Measurements from ENCODE around the gene FURIN.

The FURIN gene

DNA sequence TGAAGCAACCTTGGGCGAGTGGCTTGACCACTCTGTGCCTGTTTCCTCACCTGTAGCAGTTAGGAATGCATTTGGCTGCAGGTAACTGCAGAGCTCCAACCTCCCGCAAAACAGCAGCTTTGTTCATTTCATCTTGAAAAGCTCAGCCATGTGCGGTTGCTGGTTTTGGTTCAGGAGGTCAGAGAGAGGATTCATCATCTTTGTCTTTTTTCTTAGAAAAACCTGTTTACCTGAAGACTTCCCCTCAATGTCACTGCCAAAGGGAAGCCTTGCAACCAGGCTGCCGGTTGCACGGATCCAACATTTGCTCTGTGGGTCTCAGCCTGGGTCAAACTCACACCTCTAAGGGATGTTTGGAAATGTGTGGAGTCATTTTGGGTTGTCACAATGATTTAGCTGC lies 16.4 kb upstream of the FURIN start:
- H3K9ac ChIP-seq (ENCODE audit: low read length), result no peak overlapping the region
- H3K4me3 ChIP-seq (ENCODE audit: low read length), result no peak overlapping the region
- H3K27ac ChIP-seq (ENCODE audit: low read depth, low read length), result no peak overlapping the region
- no peaks in the 10 kb centered on the region for H3K4me1 ChIP-seq (ENCODE audit: control insufficient read depth, insufficient read depth, low read length)
- H3K36me3 ChIP-seq (ENCODE audit: control insufficient read depth, insufficient read depth, low read length), result no peaks in the 10 kb centered on the region
- no peaks in the 10 kb centered on the region for H3K27me3 ChIP-seq (ENCODE audit: control insufficient read depth, insufficient read depth, low read length)

DNA sequence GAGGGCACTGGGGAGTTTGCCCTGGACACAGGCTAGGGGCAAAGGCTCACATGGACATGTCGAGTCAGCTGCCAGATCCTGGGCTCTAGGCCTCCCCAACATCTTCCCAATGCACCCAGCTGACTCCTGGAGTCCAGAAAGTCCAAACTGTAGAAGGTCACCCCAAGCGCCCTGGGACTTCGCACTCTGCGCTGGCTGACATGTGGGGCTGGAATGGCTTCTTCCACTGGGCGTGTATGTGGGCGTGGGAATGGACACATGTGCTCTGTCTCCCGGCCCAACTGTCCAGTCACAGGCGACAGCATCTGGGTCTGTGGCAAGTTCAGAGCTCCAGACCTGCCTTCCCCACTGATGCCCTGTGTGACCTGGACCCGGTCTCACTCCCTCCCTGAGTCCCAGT lies 13.2 kb upstream of the FURIN start:
- H3K4me1 ChIP-seq (ENCODE audit: control insufficient read depth, insufficient read depth, low read length), result no peaks in the 10 kb centered on the region
- no peaks in the 10 kb centered on the region for H3K27me3 ChIP-seq (ENCODE audit: control insufficient read depth, insufficient read depth, low read length)
- H3K27ac ChIP-seq (ENCODE audit: low read depth, low read length), result no peak overlapping the region
- no peak overlapping the region for H3K9ac ChIP-seq (ENCODE audit: low read length)
- no peaks in the 10 kb centered on the region for H3K36me3 ChIP-seq (ENCODE audit: control insufficient read depth, insufficient read depth, low read length)
- H3K4me3 ChIP-seq (ENCODE audit: low read length), result no peak overlapping the region

DNA sequence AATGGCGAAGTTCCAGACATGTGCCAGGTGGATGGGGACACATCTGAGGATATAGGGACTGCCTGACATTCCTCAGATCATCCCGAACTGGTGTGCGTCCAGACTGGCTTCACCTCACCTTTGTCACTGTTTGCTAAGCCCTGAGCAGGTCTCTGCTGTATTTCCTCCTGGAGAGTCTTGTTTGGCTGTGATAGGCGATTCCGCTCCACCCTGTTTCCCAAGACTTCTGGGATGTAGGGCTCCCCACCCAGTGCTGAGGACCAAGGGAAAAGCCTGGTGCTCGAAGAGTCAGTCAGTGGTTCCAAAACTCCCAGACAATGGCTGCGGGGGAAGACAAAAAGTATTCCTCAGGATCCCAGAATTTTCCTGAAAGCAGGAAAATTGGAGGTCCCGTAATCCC lies 11.1 kb upstream of the FURIN start:
- Histone ChIP-seq H3K27me3 (ENCODE audit: control insufficient read depth, insufficient read depth, low read length) (no peaks in the 10 kb centered on the region), H3K9ac (ENCODE audit: low read length) (no peak overlapping the region), H3K4me3 (ENCODE audit: low read length) (no peak overlapping the region), H3K4me1 (ENCODE audit: control insufficient read depth, insufficient read depth, low read length) (no peaks in the 10 kb centered on the region), H3K27ac (ENCODE audit: low read depth, low read length) (no peak overlapping the region), H3K36me3 (ENCODE audit: control insufficient read depth, insufficient read depth, low read length) (no peaks in the 10 kb centered on the region)

DNA sequence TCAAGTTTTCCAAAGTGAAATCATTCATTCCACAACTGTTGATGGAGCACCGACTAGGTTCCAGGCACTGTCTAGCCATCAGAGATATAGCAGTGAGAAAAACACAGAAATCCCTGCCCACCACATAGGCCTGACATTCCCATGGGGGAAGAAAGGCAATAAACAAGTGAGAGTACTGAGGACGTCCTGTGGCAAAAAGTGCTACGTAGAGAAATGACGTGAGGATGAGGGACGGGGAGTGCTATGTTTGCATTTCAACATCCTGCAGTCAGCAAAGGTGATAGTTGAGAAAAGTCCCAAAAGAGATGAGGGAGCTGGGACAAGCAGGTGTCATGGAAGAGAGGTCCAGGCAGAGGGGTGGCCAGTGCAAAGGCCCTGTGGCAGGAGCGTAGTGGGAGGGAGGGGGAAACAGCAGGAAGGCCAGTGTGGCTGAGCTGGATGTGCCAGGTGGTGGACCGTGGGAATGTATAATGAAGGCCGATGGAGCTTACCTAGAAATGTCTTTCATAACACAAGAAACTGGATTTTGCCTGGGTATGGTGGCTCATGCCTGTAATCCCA lies 10.4 kb upstream of the FURIN start:
- H3K27me3 ChIP-seq (ENCODE audit: control insufficient read depth, insufficient read depth, low read length), result no peaks in the 10 kb centered on the region
- H3K27ac ChIP-seq (ENCODE audit: low read depth, low read length), result no peak overlapping the region
- no peak overlapping the region for H3K4me3 ChIP-seq (ENCODE audit: low read length)
- no peaks in the 10 kb centered on the region for H3K4me1 ChIP-seq (ENCODE audit: control insufficient read depth, insufficient read depth, low read length)
- H3K9ac ChIP-seq (ENCODE audit: low read length), result no peak overlapping the region
- no peaks in the 10 kb centered on the region for H3K36me3 ChIP-seq (ENCODE audit: control insufficient read depth, insufficient read depth, low read length)

DNA sequence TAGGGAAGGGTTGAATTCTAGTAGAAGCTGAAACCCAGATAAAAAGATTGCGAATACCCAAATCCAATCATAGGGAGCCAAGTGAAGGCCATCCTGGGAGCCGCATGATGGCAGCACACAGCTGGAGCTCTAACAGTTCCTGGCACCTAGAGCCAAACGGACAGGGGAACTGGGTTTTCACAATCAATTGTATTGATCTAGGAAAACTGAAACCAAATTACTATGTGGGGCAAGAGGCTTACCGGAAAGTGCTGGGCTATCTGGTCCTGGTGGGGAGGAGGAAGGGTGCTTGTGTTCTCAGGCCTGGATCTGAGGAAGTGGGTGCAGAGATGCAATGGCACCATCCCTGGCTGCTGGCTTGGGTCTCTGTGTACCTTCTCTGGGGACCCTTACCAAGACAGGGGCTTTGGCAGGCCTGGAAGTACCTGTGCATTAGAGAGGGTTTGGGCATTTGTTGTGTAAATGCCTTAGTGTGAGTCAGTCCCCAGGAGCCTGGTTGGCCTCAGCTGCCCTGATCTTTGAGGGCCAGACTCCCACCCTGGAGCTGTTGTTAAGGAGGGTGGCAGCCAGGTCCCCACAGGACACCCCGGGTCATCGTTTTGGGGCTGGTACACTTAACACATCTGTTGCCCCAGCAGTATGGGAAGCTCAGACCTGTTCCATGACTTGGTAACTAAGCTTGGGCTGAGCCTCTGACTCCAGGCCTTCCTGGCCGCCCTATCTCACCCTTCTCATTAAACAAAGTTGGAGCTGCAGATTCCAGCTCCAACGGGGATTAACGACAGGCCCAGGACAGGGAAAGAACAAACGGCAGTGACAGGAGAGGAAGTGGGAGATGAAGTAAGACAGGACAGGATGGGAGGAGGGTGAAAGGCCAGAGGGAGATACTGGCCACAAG lies 8.9 kb upstream of the FURIN start:
- Histone ChIP-seq H3K27ac (ENCODE audit: low read depth, low read length) (no peak overlapping the region), H3K27me3 (ENCODE audit: control insufficient read depth, insufficient read depth, low read length) (no peaks in the 10 kb centered on the region), H3K36me3 (ENCODE audit: control insufficient read depth, insufficient read depth, low read length) (no peaks in the 10 kb centered on the region), H3K4me3 (ENCODE audit: low read length) (no peak overlapping the region), H3K9ac (ENCODE audit: low read length) (no peak overlapping the region), H3K4me1 (ENCODE audit: control insufficient read depth, insufficient read depth, low read length) (no peaks in the 10 kb centered on the region)

DNA sequence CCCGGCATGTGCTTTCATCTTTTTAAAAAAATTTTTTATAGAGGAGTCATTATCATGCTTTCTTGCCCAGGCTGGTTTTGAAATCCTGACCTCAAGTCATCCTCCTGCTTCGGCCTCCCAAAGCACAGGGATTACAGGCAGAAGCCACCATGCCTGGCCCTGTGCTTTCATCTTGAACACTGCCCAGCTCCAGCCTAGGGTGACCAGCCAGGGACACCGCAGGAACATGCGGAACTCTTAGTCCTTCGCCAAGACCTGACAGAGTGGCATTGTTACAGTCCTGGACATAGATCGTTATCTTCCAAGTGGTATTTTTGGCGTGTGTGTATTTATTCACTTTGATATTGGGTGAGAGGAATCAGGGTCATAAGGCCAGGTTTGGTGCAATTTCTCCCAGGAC lies 7.9 kb upstream of the FURIN start:
- Histone ChIP-seq H3K9ac (ENCODE audit: low read length) (no peak overlapping the region), H3K4me3 (ENCODE audit: low read length) (no peak overlapping the region), H3K4me1 (ENCODE audit: control insufficient read depth, insufficient read depth, low read length) (no peaks in the 10 kb centered on the region), H3K27ac (ENCODE audit: low read depth, low read length) (no peak overlapping the region), H3K36me3 (ENCODE audit: control insufficient read depth, insufficient read depth, low read length) (no peaks in the 10 kb centered on the region), H3K27me3 (ENCODE audit: control insufficient read depth, insufficient read depth, low read length) (no peaks in the 10 kb centered on the region)

DNA sequence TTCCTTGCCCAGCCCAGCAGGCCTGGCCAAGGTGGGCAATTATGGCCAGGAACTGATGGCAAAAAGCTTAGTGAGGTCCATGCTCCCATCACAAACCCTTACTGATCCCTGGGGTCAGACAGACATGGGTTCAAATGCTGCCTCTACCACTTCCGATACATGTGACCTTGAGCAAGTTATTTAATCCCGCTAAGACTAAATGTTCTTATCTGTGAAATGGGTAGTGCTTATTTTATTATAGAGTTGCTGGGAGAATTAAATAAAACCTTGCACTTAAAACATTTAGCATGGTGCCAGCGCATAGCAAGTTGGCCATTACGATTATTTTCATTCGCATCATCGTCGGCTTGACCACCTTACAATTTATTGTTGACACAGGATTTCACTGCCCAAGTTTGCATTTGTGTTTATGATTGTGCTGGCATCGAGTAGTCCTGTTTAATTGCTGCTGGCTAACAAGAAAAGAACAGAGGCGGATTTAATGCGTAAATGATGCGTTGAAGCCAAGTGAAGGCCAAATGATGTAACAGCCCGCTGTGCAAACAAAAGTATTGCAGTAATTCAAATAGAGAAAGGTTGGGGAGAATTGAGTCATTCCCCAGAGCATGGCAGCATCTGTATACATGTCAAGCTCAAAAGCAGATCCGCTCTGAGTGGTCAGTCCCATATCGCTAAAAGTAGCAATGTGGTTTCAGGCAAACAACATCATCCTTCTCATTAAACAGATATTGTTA lies 7.3 kb upstream of the FURIN start:
- Histone ChIP-seq H3K4me1 (ENCODE audit: control insufficient read depth, insufficient read depth, low read length) (no peaks in the 10 kb centered on the region), H3K36me3 (ENCODE audit: control insufficient read depth, insufficient read depth, low read length) (no peaks in the 10 kb centered on the region), H3K4me3 (ENCODE audit: low read length) (no peak overlapping the region), H3K9ac (ENCODE audit: low read length) (no peak overlapping the region), H3K27ac (ENCODE audit: low read depth, low read length) (no peak overlapping the region), H3K27me3 (ENCODE audit: control insufficient read depth, insufficient read depth, low read length) (no peaks in the 10 kb centered on the region)

DNA sequence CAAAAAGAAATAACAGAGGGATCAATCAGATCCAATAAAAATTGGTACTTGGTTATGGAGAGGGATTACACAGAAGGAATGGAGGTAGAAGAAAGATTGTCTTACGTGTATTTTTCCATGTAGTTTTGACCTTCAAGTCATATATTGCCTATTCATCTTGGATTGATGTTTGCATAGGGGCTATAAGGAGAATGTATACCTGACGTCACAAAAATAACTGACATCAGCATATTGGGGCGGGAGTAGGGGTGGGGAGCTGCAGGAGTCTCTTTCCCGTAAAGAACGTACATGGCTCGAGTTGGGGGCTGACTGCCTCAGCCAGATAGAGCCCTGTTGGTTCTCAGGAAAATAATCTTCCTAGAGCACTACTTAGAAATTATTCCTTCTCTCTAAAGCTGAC lies 5.9 kb upstream of the FURIN start:
- Histone ChIP-seq H3K4me1 (ENCODE audit: control insufficient read depth, insufficient read depth, low read length) (no peaks in the 10 kb centered on the region), H3K27me3 (ENCODE audit: control insufficient read depth, insufficient read depth, low read length) (no peaks in the 10 kb centered on the region), H3K4me3 (ENCODE audit: low read length) (no peak overlapping the region), H3K36me3 (ENCODE audit: control insufficient read depth, insufficient read depth, low read length) (no peaks in the 10 kb centered on the region), H3K9ac (ENCODE audit: low read length) (no peak overlapping the region), H3K27ac (ENCODE audit: low read depth, low read length) (no peak overlapping the region)

DNA sequence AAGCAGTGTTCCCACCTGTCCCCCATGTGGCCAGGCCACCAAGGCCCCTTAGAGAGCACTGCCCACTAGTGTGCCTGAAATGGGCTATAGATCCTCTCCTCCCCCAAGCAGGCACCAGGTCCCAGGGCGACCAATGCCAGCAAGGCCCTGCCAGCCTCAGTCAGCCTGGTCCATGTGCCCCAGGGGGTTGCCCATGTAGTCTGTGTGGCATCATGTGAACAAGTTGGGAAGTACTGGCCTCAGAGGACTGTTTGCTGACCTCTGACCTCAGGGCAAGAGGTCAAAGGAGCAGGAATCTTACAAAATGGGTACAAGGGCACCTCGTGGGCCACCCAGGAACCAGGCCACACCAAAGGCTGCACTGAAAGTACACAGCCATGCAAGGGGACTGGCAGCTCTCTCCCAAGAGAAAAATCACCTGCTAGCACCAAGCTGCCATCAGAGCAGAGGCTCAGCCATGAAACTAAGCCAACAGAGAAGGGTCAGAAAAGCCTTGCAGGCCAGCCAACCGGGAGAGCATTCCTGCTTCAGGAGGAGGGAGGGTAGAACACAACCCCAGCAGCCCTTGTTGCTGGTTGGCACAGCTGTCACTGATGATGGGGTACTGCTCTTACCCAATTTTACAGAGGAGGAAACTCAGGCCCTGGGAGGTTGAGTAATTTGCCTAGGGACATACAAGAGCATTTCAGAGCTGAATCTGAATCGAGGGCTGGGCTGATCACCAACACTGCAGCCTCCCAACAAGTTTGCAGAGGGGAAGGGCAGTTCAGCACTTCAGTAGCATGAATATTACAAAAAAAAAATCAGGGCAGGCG lies 5.2 kb upstream of the FURIN start:
- H3K4me1 ChIP-seq (ENCODE audit: control insufficient read depth, insufficient read depth, low read length), result no peaks in the 10 kb centered on the region
- H3K4me3 ChIP-seq (ENCODE audit: low read length), result no peak overlapping the region
- H3K27me3 ChIP-seq (ENCODE audit: control insufficient read depth, insufficient read depth, low read length), result no peaks in the 10 kb centered on the region
- H3K36me3 ChIP-seq (ENCODE audit: control insufficient read depth, insufficient read depth, low read length), result no peaks in the 10 kb centered on the region
- no peak overlapping the region for H3K9ac ChIP-seq (ENCODE audit: low read length)
- H3K27ac ChIP-seq (ENCODE audit: low read depth, low read length), result no peak overlapping the region

DNA sequence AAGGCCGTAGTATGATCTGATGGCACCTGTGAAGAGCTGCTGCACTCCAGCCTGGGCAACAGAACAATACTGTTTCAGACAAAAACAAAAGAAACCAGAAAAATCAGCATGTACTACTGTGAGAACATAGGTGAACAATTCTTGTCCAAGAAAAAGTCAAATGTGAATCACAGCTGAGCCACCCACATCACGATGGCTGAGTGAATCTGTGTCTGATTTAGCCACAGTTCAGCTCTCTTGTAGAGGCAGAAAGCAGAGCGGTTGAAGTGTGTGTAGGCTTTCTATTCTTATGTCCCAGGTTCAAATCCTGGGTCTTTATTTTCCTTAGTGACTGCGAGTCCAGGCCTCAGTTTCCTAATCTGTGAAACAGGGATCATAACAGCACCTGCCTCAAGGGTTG lies 4.4 kb upstream of the FURIN start:
- Histone ChIP-seq H3K4me3 (ENCODE audit: low read length) (no peak overlapping the region), H3K36me3 (ENCODE audit: control insufficient read depth, insufficient read depth, low read length) (no peaks in the 10 kb centered on the region), H3K9ac (ENCODE audit: low read length) (no peak overlapping the region), H3K4me1 (ENCODE audit: control insufficient read depth, insufficient read depth, low read length) (no peaks in the 10 kb centered on the region), H3K27me3 (ENCODE audit: control insufficient read depth, insufficient read depth, low read length) (no peaks in the 10 kb centered on the region), H3K27ac (ENCODE audit: low read depth, low read length) (no peak overlapping the region)

DNA sequence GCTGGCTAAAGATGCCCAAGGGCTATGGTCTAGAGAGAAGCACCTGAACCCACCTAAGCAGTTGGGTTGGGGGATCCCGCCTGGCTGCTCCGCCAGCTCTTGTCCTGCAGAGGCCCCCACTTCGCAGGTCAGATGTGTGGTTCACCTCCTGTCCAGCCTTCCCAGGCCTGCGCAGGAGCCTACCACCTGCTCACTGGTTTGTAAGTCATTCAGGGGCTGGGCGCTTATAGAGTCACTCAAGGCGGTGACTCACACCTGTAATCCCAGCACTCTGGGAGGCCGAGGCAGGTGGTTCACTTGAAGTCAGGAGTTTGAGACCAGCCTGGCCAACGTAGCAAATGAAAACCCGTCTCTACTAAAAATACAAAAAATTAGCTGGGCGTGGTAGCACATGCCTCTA lies 3.9 kb upstream of the FURIN start:
- H3K4me3 ChIP-seq (ENCODE audit: low read length), result no peak overlapping the region
- H3K4me1 ChIP-seq (ENCODE audit: control insufficient read depth, insufficient read depth, low read length), result no peaks in the 10 kb centered on the region
- H3K27ac ChIP-seq (ENCODE audit: low read depth, low read length), result no peak overlapping the region
- no peak overlapping the region for H3K9ac ChIP-seq (ENCODE audit: low read length)
- H3K27me3 ChIP-seq (ENCODE audit: control insufficient read depth, insufficient read depth, low read length), result no peaks in the 10 kb centered on the region
- H3K36me3 ChIP-seq (ENCODE audit: control insufficient read depth, insufficient read depth, low read length), result no peaks in the 10 kb centered on the region

DNA sequence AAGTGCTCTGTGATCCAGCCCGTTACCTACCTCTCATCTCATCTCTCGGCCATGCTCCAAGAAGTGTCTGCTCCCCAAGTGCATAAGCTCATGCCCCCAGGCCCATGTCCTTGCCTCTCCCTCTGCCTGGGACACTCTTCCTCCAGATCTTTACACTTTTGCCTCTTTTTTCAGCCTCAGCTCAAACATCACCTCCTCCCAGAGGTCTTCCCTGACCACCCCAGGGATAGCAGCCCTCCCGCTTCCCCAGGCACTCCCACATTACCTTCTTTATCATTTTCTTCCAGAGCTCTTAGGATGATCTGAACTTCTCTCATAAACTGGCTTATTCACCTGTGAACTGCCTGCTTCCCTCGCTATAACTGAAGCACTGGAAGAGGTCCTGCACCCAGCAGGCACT lies 2.7 kb upstream of the FURIN start:
- no peaks in the 10 kb centered on the region for H3K4me1 ChIP-seq (ENCODE audit: control insufficient read depth, insufficient read depth, low read length)
- H3K27me3 ChIP-seq (ENCODE audit: control insufficient read depth, insufficient read depth, low read length), result no peaks in the 10 kb centered on the region
- no peak overlapping the region for H3K9ac ChIP-seq (ENCODE audit: low read length)
- no peaks in the 10 kb centered on the region for H3K36me3 ChIP-seq (ENCODE audit: control insufficient read depth, insufficient read depth, low read length)
- H3K27ac ChIP-seq (ENCODE audit: low read depth, low read length), result no peak overlapping the region
- no peak overlapping the region for H3K4me3 ChIP-seq (ENCODE audit: low read length)

Data from rectal smooth muscle tissue (tissue), 1 donor.